Pancreas (tissue), 10 donors: ENCODE data around the gene OTULIN. TPM values are rescaled to one million over a fixed set of nuclear protein-coding genes. Genes with fewer than 3 reads are reported as not detected.
A peak's percentile ranks its signal among the peaks of the same experiment; 100 is the strongest.

Source experiments
- ATAC-seq, 4 donors: fragments of 200-7000 bp; cut with Tn5 transposase; one replicate each; pipeline versions ENCODE4 v1.8.0 to v1.9.1; 2020; ENCODE audit warnings: mild to moderate bottlenecking in 4 of 4, moderate library complexity in 4 of 4
- DNase-seq, 6 donors: peaks; one replicate each; pipeline ENCODE4 v3.0.0-alpha.2; 2020
- FAIRE-seq: peaks from 2 replicates; lab custom pipeline; 2012; peaks lifted over from hg19 to GRCh38; lab: Jason Lieb, UNC
- H3K27ac ChIP-seq, 4 donors: fragments of 200-600 bp; sonication (generic); 1 replicate in 3 of 4; 2 replicates in 1 of 4; pipeline versions ENCODE4 v1.5.0 to v1.8.0; 2020
- H3K27me3 ChIP-seq, 4 donors: fragments of 200-600 bp; one replicate each; pipeline ENCODE4 v1.8.0; 2021
- H3K36me3 ChIP-seq, 3 donors: fragments of 200-600 bp; sonication (generic) in 1 of 3; one replicate each; pipeline versions ENCODE4 v1.5.0 to v1.8.0; 2020 to 2021
- H3K4me1 ChIP-seq, 3 donors: fragments of 200-600 bp; one replicate each; pipeline ENCODE4 v1.8.0; 2021
- H3K4me3 ChIP-seq, 4 donors: fragments of 200-600 bp; sonication (generic) in 2 of 4; one replicate each; pipeline versions ENCODE4 v1.5.0 to v1.8.0; 2020 to 2021
- H3K9me3 ChIP-seq, 4 donors: fragments of 200-600 bp; one replicate each; pipeline ENCODE4 v1.8.0; 2021
- WGBS, 2 donors: extraction: QIAGEN DNeasy Blood & Tissue Kit; methylation state at CpG; one replicate each; pipeline ENCODE4 v1.1.7; 2013; 5-methylcytosine and 5-hydroxymethylcytosine counted together
- intact Hi-C, 3 donors: fragments of 100-400 bp; cut with DNase I; formaldehyde crosslinking; loops; one replicate each; pipeline versions ENCODE4 v1.11.1 to v1.14.2; 2022
- polyA plus RNA-seq, 2 donors: library from polyadenylated mRNA; stranded (reverse); fragments of 200-250 nt; gene quantifications; one replicate each; pipeline ENCODE4 v1.2.3, GENCODE V29; 2013
- total RNA-seq, 6 donors: library from RNA; stranded (reverse); fragmentation: NEBNext Ultra II Directional in 4 of 6; extraction: Animal tissue kit (Norgen Biotek cat#: 25700) in 4 of 6; gene quantifications; one replicate each; pipeline versions ENCODE4 v1.2.1 to v1.2.4, GENCODE V29; 2021 to 2023
- TF ChIP-seq, protein P1 (sequence below), 4 donors: fragments of 200-600 bp; sonication (generic) in 3 of 4; IDR thresholded peaks; one replicate each; pipeline versions ENCODE4 v1.5.0 to v1.8.0; 2021; ENCODE audit warnings: antibody characterized with exemption in 4 of 4
- donor health status: healthy with polysubstance abuse.
- donor health status: DM: no; HTN: no; CAD: no; lungs with moderate emphysema.
- donor health status: DM: no; HTN: no; CAD: no.
- donor health status: control.
- donor health status: control.
- donor health status: Bipolar disorder and iron deficiency.
- donor health status: DM: yes; HTN: yes; CAD: no.
- donor health status: DM: no; HTN: no; CAD: no.
- donor health status: DM: no; HTN: no; CAD: no.
- donor health status: DM: yes; HTN: yes; CAD: no.

Gene OTULIN
- total and polyA plus RNA-seq, 8 donors: 4.7 to 21.6 (median 11.5) TPM

DNA sequence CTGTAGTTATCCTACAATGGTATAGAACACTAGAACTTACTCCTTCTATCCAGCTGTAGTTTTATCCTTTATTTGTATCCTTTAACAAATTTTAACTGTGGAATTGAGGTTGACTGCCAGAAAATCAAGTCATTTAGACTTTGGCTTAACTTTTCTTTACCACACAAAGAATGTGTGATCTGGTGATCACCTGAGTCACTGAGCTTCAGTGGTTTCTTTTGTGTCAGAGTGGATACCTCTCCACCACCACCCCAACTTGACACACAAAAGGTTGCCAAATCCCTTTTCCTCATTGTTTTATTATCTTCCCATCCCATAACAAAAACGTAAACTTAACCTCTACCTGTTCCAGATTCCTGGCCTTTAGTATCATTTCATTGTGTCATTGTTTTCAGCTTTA, 5.5 kb downstream of the OTULIN start:
- DNase-seq (no peak), ATAC-seq (no peak), FAIRE-seq (no peak)
- Histone ChIP-seq H3K4me1 (peaks cover 21 to 47% (median 26%) of the 10 kb centered on the region in 3 donors), H3K27me3 (no peaks in the 10 kb centered on the region), H3K36me3 (no peaks in the 10 kb centered on the region), H3K4me3 (no peak overlapping the region), H3K27ac (no peak overlapping the region), H3K9me3 (no peaks in the 10 kb centered on the region)
- TF ChIP-seq, protein P1, sequence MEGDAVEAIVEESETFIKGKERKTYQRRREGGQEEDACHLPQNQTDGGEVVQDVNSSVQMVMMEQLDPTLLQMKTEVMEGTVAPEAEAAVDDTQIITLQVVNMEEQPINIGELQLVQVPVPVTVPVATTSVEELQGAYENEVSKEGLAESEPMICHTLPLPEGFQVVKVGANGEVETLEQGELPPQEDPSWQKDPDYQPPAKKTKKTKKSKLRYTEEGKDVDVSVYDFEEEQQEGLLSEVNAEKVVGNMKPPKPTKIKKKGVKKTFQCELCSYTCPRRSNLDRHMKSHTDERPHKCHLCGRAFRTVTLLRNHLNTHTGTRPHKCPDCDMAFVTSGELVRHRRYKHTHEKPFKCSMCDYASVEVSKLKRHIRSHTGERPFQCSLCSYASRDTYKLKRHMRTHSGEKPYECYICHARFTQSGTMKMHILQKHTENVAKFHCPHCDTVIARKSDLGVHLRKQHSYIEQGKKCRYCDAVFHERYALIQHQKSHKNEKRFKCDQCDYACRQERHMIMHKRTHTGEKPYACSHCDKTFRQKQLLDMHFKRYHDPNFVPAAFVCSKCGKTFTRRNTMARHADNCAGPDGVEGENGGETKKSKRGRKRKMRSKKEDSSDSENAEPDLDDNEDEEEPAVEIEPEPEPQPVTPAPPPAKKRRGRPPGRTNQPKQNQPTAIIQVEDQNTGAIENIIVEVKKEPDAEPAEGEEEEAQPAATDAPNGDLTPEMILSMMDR (IDR thresholded peaks at IDR 0.05): no peak
- 58 to 64% methylated on average over 1 of the region's 1 CpG for WGBS, 2 donors
- intact Hi-C loops: no loop called here

- peak in 3 of 4 donors; percentile 45 to 78 (median 70) for ATAC-seq
- no peak for FAIRE-seq
- DNase-seq: no peak
- Histone ChIP-seq H3K4me1 (peaks cover 15 to 51% (median 20%) of the 10 kb centered on the region in 3 donors), H3K4me3 (no peak overlapping the region), H3K27me3 (no peaks in the 10 kb centered on the region), H3K9me3 (no peaks in the 10 kb centered on the region), H3K27ac (peak overlapping the region in 2 of 4 donors; percentile 51 to 57), H3K36me3 (no peaks in the 10 kb centered on the region)
- intact Hi-C loops: no loop called here
- 17 to 23% methylated on average over 2 of the region's 2 CpGs for WGBS, 2 donors
- TF ChIP-seq, protein P1 (IDR thresholded peaks at IDR 0.05): no peak
These were observed 6.9 kb downstream of the OTULIN start for GRCh38 chr5:14671414-14671813.

DNA sequence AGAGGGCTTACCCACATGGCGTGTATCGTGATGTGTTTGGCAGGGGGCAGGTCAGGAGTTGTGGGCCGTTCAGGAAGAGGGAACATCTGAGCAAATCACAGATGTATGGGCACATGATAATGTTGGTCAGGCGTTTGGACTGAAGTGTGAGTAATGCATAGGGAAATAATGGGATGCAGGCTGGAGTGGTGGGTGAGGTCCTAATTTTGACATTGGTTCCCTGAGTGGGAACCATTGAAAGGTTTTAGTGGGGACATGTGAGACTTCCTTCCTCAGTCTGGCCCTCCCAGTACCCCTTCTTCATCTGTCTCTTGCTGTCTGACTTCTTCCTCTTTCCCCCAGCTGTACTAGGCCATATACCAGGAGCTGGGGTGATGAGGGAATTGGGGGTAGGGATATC, 7.6 kb downstream of the OTULIN start:
- Histone ChIP-seq H3K27ac (peak overlapping the region in 2 of 4 donors; percentile 51 to 57), H3K36me3 (no peaks in the 10 kb centered on the region), H3K27me3 (no peaks in the 10 kb centered on the region), H3K4me1 (peaks cover 15 to 46% (median 20%) of the 10 kb centered on the region in 3 donors), H3K4me3 (no peak overlapping the region), H3K9me3 (no peaks in the 10 kb centered on the region)
- ATAC-seq (peak in 2 of 4 donors; percentile 18 to 26), FAIRE-seq (no peak), DNase-seq (no peak)
- 70 to 77% methylated on average over 4 of the region's 4 CpGs for WGBS, 2 donors
- intact Hi-C loops: no loop called here
- TF ChIP-seq, protein P1 (IDR thresholded peaks at IDR 0.05): no peak

- Histone ChIP-seq H3K27ac (peak overlapping the region in 2 of 4 donors; percentile 51 to 57), H3K36me3 (no peaks in the 10 kb centered on the region), H3K4me3 (no peak overlapping the region), H3K4me1 (peaks cover 15 to 43% (median 20%) of the 10 kb centered on the region in 3 donors), H3K9me3 (no peaks in the 10 kb centered on the region), H3K27me3 (no peaks in the 10 kb centered on the region)
- TF ChIP-seq, protein P1 (IDR thresholded peaks at IDR 0.05): no peak
- FAIRE-seq (no peak), ATAC-seq (no peak), DNase-seq (no peak)
- 72 to 73% methylated on average over 9 of the region's 9 CpGs for WGBS, 2 donors
- intact Hi-C loops: no loop called here
These were observed 8.2 kb downstream of the OTULIN start for GRCh38 chr5:14672484-14673394.

- intact Hi-C loops: no loop called here
- TF ChIP-seq, protein P1 (IDR thresholded peaks at IDR 0.05): no peak
- DNase-seq: no peak
- peaks cover 15 to 43% (median 20%) of the 10 kb centered on the region in 3 donors for H3K4me1 ChIP-seq
- H3K27ac ChIP-seq: no peak overlapping the region
- no peaks in the 10 kb centered on the region for H3K27me3 ChIP-seq
- H3K9me3 ChIP-seq: no peaks in the 10 kb centered on the region
- no peak for FAIRE-seq
- no peaks in the 10 kb centered on the region for H3K36me3 ChIP-seq
- 79 to 86% methylated on average over 3 of the region's 3 CpGs for WGBS, 2 donors
- H3K4me3 ChIP-seq: no peak overlapping the region
- no peak for ATAC-seq
These were observed 8.9 kb downstream of the OTULIN start for GRCh38 chr5:14673443-14673842.
